ENCODE measurements around the gene RPS4Y1. TPM values are rescaled to one million over a fixed set of nuclear protein-coding genes. Genes with fewer than 3 reads are reported as not detected.

Gene RPS4Y1
- total and polyA plus RNA-seq, 2 donors (not counting 3 experiments of a cell fraction or from before 2014, with no cell fraction given): 335 to 704 TPM

DNA sequence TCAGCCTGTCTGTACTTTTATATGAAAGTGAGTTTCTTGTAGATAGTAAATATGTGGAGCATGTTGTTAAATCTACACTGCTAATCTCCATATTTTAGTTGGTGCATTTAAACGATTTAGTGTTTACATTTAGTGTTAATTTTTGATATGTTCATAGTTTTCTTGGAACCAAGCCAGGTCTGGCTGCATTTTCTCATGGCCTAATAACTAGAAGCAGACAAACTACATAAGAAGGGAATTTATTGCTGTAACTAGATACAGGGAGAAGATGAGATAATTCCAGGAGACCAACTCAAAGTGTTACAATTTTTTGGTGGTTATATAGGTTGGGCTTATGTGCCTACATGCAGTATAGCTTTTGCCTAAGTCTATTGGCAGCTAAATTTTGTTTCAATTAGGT, 32.8 kb downstream of the RPS4Y1 start:
- TF ChIP-seq JUN (IDR thresholded peaks at IDR 0.05; ENCODE audit: borderline replicate concordance, insufficient read depth, insufficient read length, low read depth) (no peak), MYC (IDR thresholded peaks at IDR 0.05; ENCODE audit: low read depth, low read length) (no peak), POLR2AphosphoS5 (IDR thresholded peaks at IDR 0.05; ENCODE audit: insufficient read depth, low read depth, low read length) (no peak)
- TF ChIP-seq, protein P1, sequence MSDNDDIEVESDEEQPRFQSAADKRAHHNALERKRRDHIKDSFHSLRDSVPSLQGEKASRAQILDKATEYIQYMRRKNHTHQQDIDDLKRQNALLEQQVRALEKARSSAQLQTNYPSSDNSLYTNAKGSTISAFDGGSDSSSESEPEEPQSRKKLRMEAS (IDR thresholded peaks at IDR 0.05; ENCODE audit: insufficient read depth, insufficient read length): no peak
- DNase-seq (ENCODE audit: low read depth, low spot score) (no peak), FAIRE-seq (no peak)
- BruUV-seq (replicated peaks): no TSS peak
- Histone ChIP-seq H2AFZ (ENCODE audit: low read depth, low read length) (no peak overlapping the region), H3K27me3 (ENCODE audit: control insufficient read depth in 2 of 2, insufficient read depth in 2 of 2, low read length in 2 of 2) (no peaks in the 10 kb centered on the region), H3K4me3 (replicated peaks in 1 of 3; ENCODE audit: insufficient read depth in 1 of 3, low read depth in 1 of 3, low read length in 3 of 3) (no peak overlapping the region), H4K20me1 (replicated peaks; ENCODE audit: control insufficient read depth, extremely low read depth, insufficient read depth, low read length) (no peaks in the 10 kb centered on the region), H3K4me1 (ENCODE audit: control insufficient read depth, extremely low read depth, insufficient read depth, low read length) (no peaks in the 10 kb centered on the region), H3K9ac (replicated peaks; ENCODE audit: extremely low read depth, insufficient read depth, low read length) (no peak overlapping the region), H3K9me3 (replicated peaks; ENCODE audit: control insufficient read depth, insufficient read depth, low read length) (no peaks in the 10 kb centered on the region), H3K27ac (ENCODE audit: insufficient read depth, low read depth, low read length) (no peak overlapping the region), H3K79me2 (ENCODE audit: control insufficient read depth, insufficient read depth, low read length) (no peaks in the 10 kb centered on the region), H3K36me3 (ENCODE audit: control insufficient read depth in 2 of 2, extremely low read depth in 1 of 2, insufficient read depth in 2 of 2, low read length in 2 of 2) (no peaks in the 10 kb centered on the region), H3K4me2 (ENCODE audit: insufficient read depth, low read length) (no peak overlapping the region), H3K9me1 (replicated peaks; ENCODE audit: control insufficient read depth, extremely low read depth, insufficient read depth, low read length) (no peaks in the 10 kb centered on the region)
- CTCF ChIA-PET: no interaction called here
- dilution Hi-C loops (cut with MboI; ENCODE audit: extremely low pct_ligation_motif_present, low sequenced_read_pairs): no loop called here
- POLR2A ChIA-PET: no interaction called here
- intact Hi-C loops (cut with micrococcal nuclease): no loop called here

DNA sequence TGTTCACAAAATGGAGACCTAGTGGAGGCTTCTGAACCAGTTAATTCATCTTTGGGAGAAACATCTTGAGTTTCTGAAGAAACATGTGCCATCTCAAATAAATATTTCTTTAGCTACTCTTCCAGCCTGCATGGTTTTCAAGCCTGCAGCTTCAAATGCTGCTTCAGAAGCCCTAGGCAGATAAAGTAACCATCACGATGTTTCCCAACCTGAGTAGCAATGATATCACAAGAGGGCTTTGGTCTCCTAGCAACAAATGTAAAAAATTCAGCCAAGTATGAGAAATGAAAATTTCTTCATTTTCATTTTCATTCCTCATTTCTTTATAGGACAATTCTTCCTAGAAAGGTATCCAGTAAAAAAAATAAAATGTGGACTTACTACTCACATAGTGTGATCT, 42.2 kb downstream of the RPS4Y1 start:
- no TSS peak for BruUV-seq (replicated peaks)
- CTCF ChIA-PET: no interaction called here
- intact Hi-C loops (cut with micrococcal nuclease): no loop called here

More for the DNA sequence above, 42.2 kb downstream of the RPS4Y1 start:
- H3K4me1 ChIP-seq (ENCODE audit: control insufficient read depth, extremely low read depth, insufficient read depth, low read length): peaks cover 16% of the 10 kb centered on the region
- H3K27ac ChIP-seq (ENCODE audit: insufficient read depth, low read depth, low read length): no peak overlapping the region
- H3K4me3 ChIP-seq (replicated peaks in 1 of 3; ENCODE audit: insufficient read depth in 1 of 3, low read depth in 1 of 3, low read length in 3 of 3): no peak overlapping the region
- H4K20me1 ChIP-seq (replicated peaks; ENCODE audit: control insufficient read depth, extremely low read depth, insufficient read depth, low read length): no peaks in the 10 kb centered on the region
- FAIRE-seq (no peak), DNase-seq (ENCODE audit: low read depth, low spot score) (no peak)
- no peak overlapping the region for H3K9ac ChIP-seq (replicated peaks; ENCODE audit: extremely low read depth, insufficient read depth, low read length)
- no peaks in the 10 kb centered on the region for H3K36me3 ChIP-seq (ENCODE audit: control insufficient read depth in 2 of 2, extremely low read depth in 1 of 2, insufficient read depth in 2 of 2, low read length in 2 of 2)
- H3K9me1 ChIP-seq (replicated peaks; ENCODE audit: control insufficient read depth, extremely low read depth, insufficient read depth, low read length): no peaks in the 10 kb centered on the region
- H3K79me2 ChIP-seq (ENCODE audit: control insufficient read depth, insufficient read depth, low read length): no peaks in the 10 kb centered on the region
- H3K4me2 ChIP-seq (ENCODE audit: insufficient read depth, low read length): no peak overlapping the region
- dilution Hi-C loops (cut with MboI; ENCODE audit: extremely low pct_ligation_motif_present, low sequenced_read_pairs): no loop called here
- no peak for TF ChIP-seq EZH2 (IDR thresholded peaks at IDR 0.05; ENCODE audit: borderline replicate concordance, low read depth, low read length, severe bottlenecking)
- TF ChIP-seq POLR2AphosphoS5 (IDR thresholded peaks at IDR 0.05; ENCODE audit: insufficient read depth, low read depth, low read length): no peak
- TF ChIP-seq MYC (IDR thresholded peaks at IDR 0.05; ENCODE audit: low read depth, low read length): no peak
- TF ChIP-seq, protein P1 (IDR thresholded peaks at IDR 0.05; ENCODE audit: insufficient read depth, insufficient read length): no peak
- TF ChIP-seq, protein P2, sequence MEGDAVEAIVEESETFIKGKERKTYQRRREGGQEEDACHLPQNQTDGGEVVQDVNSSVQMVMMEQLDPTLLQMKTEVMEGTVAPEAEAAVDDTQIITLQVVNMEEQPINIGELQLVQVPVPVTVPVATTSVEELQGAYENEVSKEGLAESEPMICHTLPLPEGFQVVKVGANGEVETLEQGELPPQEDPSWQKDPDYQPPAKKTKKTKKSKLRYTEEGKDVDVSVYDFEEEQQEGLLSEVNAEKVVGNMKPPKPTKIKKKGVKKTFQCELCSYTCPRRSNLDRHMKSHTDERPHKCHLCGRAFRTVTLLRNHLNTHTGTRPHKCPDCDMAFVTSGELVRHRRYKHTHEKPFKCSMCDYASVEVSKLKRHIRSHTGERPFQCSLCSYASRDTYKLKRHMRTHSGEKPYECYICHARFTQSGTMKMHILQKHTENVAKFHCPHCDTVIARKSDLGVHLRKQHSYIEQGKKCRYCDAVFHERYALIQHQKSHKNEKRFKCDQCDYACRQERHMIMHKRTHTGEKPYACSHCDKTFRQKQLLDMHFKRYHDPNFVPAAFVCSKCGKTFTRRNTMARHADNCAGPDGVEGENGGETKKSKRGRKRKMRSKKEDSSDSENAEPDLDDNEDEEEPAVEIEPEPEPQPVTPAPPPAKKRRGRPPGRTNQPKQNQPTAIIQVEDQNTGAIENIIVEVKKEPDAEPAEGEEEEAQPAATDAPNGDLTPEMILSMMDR (IDR thresholded peaks at IDR 0.05; ENCODE audit: extremely low read depth in 1 of 2, insufficient read depth in 1 of 2, low read depth in 1 of 2, low read length in 2 of 2): no peak
- TF ChIP-seq FOS (IDR thresholded peaks at IDR 0.05; ENCODE audit: borderline replicate concordance, insufficient read depth, low read length): no peak
- TF ChIP-seq JUN (IDR thresholded peaks at IDR 0.05; ENCODE audit: borderline replicate concordance, insufficient read depth, insufficient read length, low read depth): no peak
- no peaks in the 10 kb centered on the region for H3K27me3 ChIP-seq (ENCODE audit: control insufficient read depth in 2 of 2, insufficient read depth in 2 of 2, low read length in 2 of 2)
- no peaks in the 10 kb centered on the region for H3K9me3 ChIP-seq (replicated peaks; ENCODE audit: control insufficient read depth, insufficient read depth, low read length)
- H2AFZ ChIP-seq (ENCODE audit: low read depth, low read length): no peak overlapping the region
- POLR2A ChIA-PET: no interaction called here

Measured in endothelial cell of umbilical vein (primary cell).